ENCODE measurements around the gene PPM1G.

DNA sequence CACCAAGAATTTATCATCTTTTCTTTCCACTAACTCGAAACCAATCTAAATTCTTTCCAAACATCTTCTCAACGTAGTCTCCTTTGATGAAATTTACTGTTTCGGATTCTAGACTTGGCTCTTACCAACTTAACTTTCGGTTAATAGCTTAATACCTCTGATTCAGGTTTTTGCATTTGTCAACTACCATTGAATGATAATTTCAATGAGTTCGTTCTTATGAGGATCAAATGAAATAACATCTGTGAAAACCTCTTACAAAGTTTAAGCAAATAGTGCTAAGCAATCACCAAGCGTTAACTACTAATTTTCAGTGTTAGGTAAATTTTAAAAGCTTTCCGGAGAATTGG lies 18.4 kb upstream of the PPM1G start:
- TF ChIP-seq CTCF (conservative IDR thresholded peaks at IDR 0.05; ENCODE audit: low read depth in 2 of 2) (no peak), JUNB (IDR thresholded peaks at IDR 0.05; ENCODE audit: unreplicated experiment) (no peak), EZH2phosphoT487 (IDR thresholded peaks at IDR 0.05; ENCODE audit: unreplicated experiment) (no peak), POLR2AphosphoS5 (IDR thresholded peaks at IDR 0.05; ENCODE audit: low read depth) (no peak)
- TF ChIP-seq, protein P1, sequence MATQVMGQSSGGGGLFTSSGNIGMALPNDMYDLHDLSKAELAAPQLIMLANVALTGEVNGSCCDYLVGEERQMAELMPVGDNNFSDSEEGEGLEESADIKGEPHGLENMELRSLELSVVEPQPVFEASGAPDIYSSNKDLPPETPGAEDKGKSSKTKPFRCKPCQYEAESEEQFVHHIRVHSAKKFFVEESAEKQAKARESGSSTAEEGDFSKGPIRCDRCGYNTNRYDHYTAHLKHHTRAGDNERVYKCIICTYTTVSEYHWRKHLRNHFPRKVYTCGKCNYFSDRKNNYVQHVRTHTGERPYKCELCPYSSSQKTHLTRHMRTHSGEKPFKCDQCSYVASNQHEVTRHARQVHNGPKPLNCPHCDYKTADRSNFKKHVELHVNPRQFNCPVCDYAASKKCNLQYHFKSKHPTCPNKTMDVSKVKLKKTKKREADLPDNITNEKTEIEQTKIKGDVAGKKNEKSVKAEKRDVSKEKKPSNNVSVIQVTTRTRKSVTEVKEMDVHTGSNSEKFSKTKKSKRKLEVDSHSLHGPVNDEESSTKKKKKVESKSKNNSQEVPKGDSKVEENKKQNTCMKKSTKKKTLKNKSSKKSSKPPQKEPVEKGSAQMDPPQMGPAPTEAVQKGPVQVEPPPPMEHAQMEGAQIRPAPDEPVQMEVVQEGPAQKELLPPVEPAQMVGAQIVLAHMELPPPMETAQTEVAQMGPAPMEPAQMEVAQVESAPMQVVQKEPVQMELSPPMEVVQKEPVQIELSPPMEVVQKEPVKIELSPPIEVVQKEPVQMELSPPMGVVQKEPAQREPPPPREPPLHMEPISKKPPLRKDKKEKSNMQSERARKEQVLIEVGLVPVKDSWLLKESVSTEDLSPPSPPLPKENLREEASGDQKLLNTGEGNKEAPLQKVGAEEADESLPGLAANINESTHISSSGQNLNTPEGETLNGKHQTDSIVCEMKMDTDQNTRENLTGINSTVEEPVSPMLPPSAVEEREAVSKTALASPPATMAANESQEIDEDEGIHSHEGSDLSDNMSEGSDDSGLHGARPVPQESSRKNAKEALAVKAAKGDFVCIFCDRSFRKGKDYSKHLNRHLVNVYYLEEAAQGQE (IDR thresholded peaks at IDR 0.05; ENCODE audit: unreplicated experiment) = no peak
- TF ChIP-seq, protein P2, sequence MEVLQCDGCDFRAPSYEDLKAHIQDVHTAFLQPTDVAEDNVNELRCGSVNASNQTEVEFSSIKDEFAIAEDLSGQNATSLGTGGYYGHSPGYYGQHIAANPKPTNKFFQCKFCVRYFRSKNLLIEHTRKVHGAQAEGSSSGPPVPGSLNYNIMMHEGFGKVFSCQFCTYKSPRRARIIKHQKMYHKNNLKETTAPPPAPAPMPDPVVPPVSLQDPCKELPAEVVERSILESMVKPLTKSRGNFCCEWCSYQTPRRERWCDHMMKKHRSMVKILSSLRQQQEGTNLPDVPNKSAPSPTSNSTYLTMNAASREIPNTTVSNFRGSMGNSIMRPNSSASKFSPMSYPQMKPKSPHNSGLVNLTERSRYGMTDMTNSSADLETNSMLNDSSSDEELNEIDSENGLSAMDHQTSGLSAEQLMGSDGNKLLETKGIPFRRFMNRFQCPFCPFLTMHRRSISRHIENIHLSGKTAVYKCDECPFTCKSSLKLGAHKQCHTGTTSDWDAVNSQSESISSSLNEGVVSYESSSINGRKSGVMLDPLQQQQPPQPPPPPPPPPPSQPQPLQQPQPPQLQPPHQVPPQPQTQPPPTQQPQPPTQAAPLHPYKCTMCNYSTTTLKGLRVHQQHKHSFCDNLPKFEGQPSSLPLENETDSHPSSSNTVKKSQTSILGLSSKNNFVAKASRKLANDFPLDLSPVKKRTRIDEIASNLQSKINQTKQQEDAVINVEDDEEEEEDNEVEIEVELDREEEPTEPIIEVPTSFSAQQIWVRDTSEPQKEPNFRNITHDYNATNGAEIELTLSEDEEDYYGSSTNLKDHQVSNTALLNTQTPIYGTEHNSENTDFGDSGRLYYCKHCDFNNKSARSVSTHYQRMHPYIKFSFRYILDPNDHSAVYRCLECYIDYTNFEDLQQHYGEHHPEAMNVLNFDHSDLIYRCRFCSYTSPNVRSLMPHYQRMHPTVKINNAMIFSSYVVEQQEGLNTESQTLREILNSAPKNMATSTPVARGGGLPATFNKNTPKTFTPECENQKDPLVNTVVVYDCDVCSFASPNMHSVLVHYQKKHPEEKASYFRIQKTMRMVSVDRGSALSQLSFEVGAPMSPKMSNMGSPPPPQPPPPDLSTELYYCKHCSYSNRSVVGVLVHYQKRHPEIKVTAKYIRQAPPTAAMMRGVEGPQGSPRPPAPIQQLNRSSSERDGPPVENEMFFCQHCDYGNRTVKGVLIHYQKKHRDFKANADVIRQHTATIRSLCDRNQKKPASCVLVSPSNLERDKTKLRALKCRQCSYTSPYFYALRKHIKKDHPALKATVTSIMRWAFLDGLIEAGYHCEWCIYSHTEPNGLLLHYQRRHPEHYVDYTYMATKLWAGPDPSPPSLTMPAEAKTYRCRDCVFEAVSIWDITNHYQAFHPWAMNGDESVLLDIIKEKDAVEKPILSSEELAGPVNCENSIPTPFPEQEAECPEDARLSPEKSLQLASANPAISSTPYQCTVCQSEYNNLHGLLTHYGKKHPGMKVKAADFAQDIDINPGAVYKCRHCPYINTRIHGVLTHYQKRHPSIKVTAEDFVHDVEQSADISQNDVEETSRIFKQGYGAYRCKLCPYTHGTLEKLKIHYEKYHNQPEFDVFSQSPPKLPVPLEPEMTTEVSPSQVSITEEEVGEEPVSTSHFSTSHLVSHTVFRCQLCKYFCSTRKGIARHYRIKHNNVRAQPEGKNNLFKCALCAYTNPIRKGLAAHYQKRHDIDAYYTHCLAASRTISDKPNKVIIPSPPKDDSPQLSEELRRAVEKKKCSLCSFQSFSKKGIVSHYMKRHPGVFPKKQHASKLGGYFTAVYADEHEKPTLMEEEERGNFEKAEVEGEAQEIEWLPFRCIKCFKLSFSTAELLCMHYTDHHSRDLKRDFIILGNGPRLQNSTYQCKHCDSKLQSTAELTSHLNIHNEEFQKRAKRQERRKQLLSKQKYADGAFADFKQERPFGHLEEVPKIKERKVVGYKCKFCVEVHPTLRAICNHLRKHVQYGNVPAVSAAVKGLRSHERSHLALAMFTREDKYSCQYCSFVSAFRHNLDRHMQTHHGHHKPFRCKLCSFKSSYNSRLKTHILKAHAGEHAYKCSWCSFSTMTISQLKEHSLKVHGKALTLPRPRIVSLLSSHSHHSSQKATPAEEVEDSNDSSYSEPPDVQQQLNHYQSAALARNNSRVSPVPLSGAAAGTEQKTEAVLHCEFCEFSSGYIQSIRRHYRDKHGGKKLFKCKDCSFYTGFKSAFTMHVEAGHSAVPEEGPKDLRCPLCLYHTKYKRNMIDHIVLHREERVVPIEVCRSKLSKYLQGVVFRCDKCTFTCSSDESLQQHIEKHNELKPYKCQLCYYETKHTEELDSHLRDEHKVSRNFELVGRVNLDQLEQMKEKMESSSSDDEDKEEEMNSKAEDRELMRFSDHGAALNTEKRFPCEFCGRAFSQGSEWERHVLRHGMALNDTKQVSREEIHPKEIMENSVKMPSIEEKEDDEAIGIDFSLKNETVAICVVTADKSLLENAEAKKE (CRISPR knock-in tag; IDR thresholded peaks at IDR 0.05) = no peak

Measured in GM23338 (cell line).